ENCODE results near the gene DHCR24.

DHCR24 gene

GRCh38 chr1:54844564-54844963 is 42.4 kb downstream of the DHCR24 start:
- no peak for DNase-seq

- DNase-seq: no peak
These were observed 43.5 kb downstream of the DHCR24 start for GRCh38 chr1:54843449-54843848.

- no peak for DNase-seq
These were observed 44.0 kb downstream of the DHCR24 start for GRCh38 chr1:54842963-54843362.

- DNase-seq: no peak
These were observed 44.6 kb downstream of the DHCR24 start for GRCh38 chr1:54842206-54842915.

- DNase-seq: no peak
These were observed 47.2 kb downstream of the DHCR24 start for GRCh38 chr1:54839824-54840223.

- DNase-seq: no peak
These were observed 48.3 kb downstream of the DHCR24 start for GRCh38 chr1:54838565-54839180.

GRCh38 chr1:54837002-54837853 is 49.8 kb downstream of the DHCR24 start:
- DNase-seq: no peak

- DNase-seq: no peak
These were observed 50.4 kb downstream of the DHCR24 start for GRCh38 chr1:54836594-54836993.

GRCh38 chr1:54835970-54836369 is 51.0 kb downstream of the DHCR24 start:
- no peak for DNase-seq

GRCh38 chr1:54835131-54835898 is 51.7 kb downstream of the DHCR24 start:
- no peak for DNase-seq

GRCh38 chr1:54834007-54834541 is 52.9 kb downstream of the DHCR24 start:
- DNase-seq: no peak

GRCh38 chr1:54833121-54833520 is 53.9 kb downstream of the DHCR24 start:
- DNase-seq: no peak

- DNase-seq: no peak
These were observed 60.7 kb downstream of the DHCR24 start for GRCh38 chr1:54826226-54826816.

GRCh38 chr1:54825696-54826095 is 61.3 kb downstream of the DHCR24 start:
- no peak for DNase-seq

- no peak for DNase-seq
These were observed 63.3 kb downstream of the DHCR24 start for GRCh38 chr1:54823670-54824069.

GRCh38 chr1:54819733-54820132 is 67.3 kb downstream of the DHCR24 start:
- no peak for DNase-seq

- DNase-seq: no peak
These were observed 67.8 kb downstream of the DHCR24 start for GRCh38 chr1:54819195-54819536.

GRCh38 chr1:54818461-54819194 is 68.4 kb downstream of the DHCR24 start:
- DNase-seq: no peak

- DNase-seq: no peak
These were observed 70.0 kb downstream of the DHCR24 start for GRCh38 chr1:54816951-54817350.

GRCh38 chr1:54816130-54816529 is 70.9 kb downstream of the DHCR24 start:
- no peak for DNase-seq

GRCh38 chr1:54815086-54815876 is 71.7 kb downstream of the DHCR24 start:
- no peak for DNase-seq

Measured in GOT3 (cell line).